HL-60 (cell line): ENCODE data around the gene SMIM5.

Experiments used
- DNase-seq, 2 experiments: peaks; one replicate each; pipeline ENCODE4 v3.0.0-alpha.2; 2010 to 2020; ENCODE audit warnings: low read depth in 1 of 2, low spot score in 1 of 2
- H3K27ac ChIP-seq: fragments of 250-450 bp; sonication (Bioruptor Pico); replicated peaks from 2 replicates; pipeline ENCODE4 v1.5.1; 2020; ENCODE audit warnings: mild to moderate bottlenecking, moderate library complexity
- H3K27me3 ChIP-seq: fragments of 250-450 bp; sonication (Bioruptor Pico); 2 replicates; pipeline ENCODE4 v1.5.1; 2021; ENCODE audit warnings: mild to moderate bottlenecking, moderate library complexity; ENCODE audit not compliant: insufficient read depth, poor library complexity, severe bottlenecking
- H3K4me3 ChIP-seq: replicated peaks from 2 replicates; pipeline ENCODE4 v1.5.1; 2011; ENCODE audit warnings: mild to moderate bottlenecking, control low read depth, low read length; ENCODE audit not compliant: insufficient read depth
- CTCF ChIP-seq: IDR thresholded peaks from one replicate; pipeline ENCODE4 v1.5.1; 2011; ENCODE audit warnings: low read length, control low read depth, inconsistent platforms; ENCODE audit not compliant: insufficient read depth
- GABPA ChIP-seq: IDR thresholded peaks from 2 replicates; pipeline ENCODE4 v1.6.1; 2012; ENCODE audit warnings: low read depth
- POLR2AphosphoS5 ChIP-seq: IDR thresholded peaks from 2 replicates; pipeline ENCODE4 v1.6.1; 2012; ENCODE audit warnings: low read depth
- REST ChIP-seq: IDR thresholded peaks from 2 replicates; pipeline ENCODE4 v1.6.1; 2012; ENCODE audit warnings: low read depth; ENCODE audit not compliant: insufficient replicate concordance
- SPI1 ChIP-seq: IDR thresholded peaks from 2 replicates; pipeline ENCODE4 v1.6.1; 2012; ENCODE audit warnings: low read depth, mild to moderate bottlenecking, borderline replicate concordance

The SMIM5 gene

GRCh38 chr17:75612906-75613626, 20.2 kb upstream of the SMIM5 start:
- H3K4me3 ChIP-seq: no peak overlapping the region
- H3K27me3 ChIP-seq: no peaks in the 10 kb centered on the region
- TF ChIP-seq POLR2AphosphoS5 (no peak), SPI1 (no peak), GABPA (no peak), REST (no peak), CTCF (no peak)
- H3K27ac ChIP-seq: no peak overlapping the region
- no peak for DNase-seq

GRCh38 chr17:75614006-75614405, 19.2 kb upstream of the SMIM5 start:
- DNase-seq: no peak
- no peak for TF ChIP-seq GABPA
- TF ChIP-seq POLR2AphosphoS5: no peak
- TF ChIP-seq SPI1: no peak
- TF ChIP-seq REST: no peak
- no peak for TF ChIP-seq CTCF
- H3K27me3 ChIP-seq: no peaks in the 10 kb centered on the region
- H3K27ac ChIP-seq: no peak overlapping the region
- H3K4me3 ChIP-seq: no peak overlapping the region

GRCh38 chr17:75614556-75615270, 18.5 kb upstream of the SMIM5 start:
- TF ChIP-seq CTCF: no peak
- no peak for TF ChIP-seq GABPA
- no peak for TF ChIP-seq REST
- no peak for TF ChIP-seq POLR2AphosphoS5
- TF ChIP-seq SPI1: no peak
- Histone ChIP-seq H3K27ac (no peak overlapping the region), H3K27me3 (no peaks in the 10 kb centered on the region), H3K4me3 (no peak overlapping the region)
- no peak for DNase-seq
